ENCODE results near the gene TBC1D4. TPM values are rescaled to one million over a fixed set of nuclear protein-coding genes. Genes with fewer than 3 reads are reported as not detected.

Gene TBC1D4
- total RNA-seq, 1 donor from 2014 or later: 1.5 TPM

GRCh38 chr13:75493156-75493555, 11.2 kb upstream of the TBC1D4 start:
- Mint-ChIP-seq H3K36me3 (ENCODE audit: low read depth) (no peaks in the 10 kb centered on the region), H3K4me3 (no peak overlapping the region), H3K9me3 (no peaks in the 10 kb centered on the region), H3K4me1 (no peaks in the 10 kb centered on the region), H3K27ac (no peak overlapping the region), H3K27me3 (peaks cover 2% of the 10 kb centered on the region)
- DNase-seq (no peak), ATAC-seq (ENCODE audit: low read depth) (no peak)
- POLR2A ChIA-PET: no interaction called here
- CTCF ChIA-PET: interaction anchor here (1.8 kb wide), 1 partner anchor 11 kb away, joined by 4 read pairs; the partner anchor contains the start of gene TBC1D4
- TF ChIP-seq CTCF (IDR thresholded peaks at IDR 0.05): no peak
- intact Hi-C loops (cut with micrococcal nuclease): no loop called here

- POLR2A ChIA-PET: no interaction called here
- CTCF ChIA-PET: interaction anchor here (1.8 kb wide), 1 partner anchor 10 kb away, joined by 4 read pairs; the partner anchor contains the start of gene TBC1D4
- no peak for DNase-seq
- Mint-ChIP-seq H3K4me1 (no peaks in the 10 kb centered on the region), H3K4me3 (no peak overlapping the region), H3K27me3 (peaks cover 4% of the 10 kb centered on the region), H3K36me3 (ENCODE audit: low read depth) (no peaks in the 10 kb centered on the region), H3K9me3 (no peaks in the 10 kb centered on the region), H3K27ac (no peak overlapping the region)
- no peak for TF ChIP-seq CTCF (IDR thresholded peaks at IDR 0.05)
- intact Hi-C loops (cut with micrococcal nuclease): no loop called here
- ATAC-seq (ENCODE audit: low read depth): no peak
Observed at GRCh38 chr13:75492389-75492788, 10.4 kb upstream of the TBC1D4 start.

- Mint-ChIP-seq H3K36me3 (ENCODE audit: low read depth) (no peaks in the 10 kb centered on the region), H3K4me1 (no peaks in the 10 kb centered on the region), H3K27ac (no peak overlapping the region), H3K4me3 (no peak overlapping the region), H3K27me3 (peaks cover 9% of the 10 kb centered on the region), H3K9me3 (no peaks in the 10 kb centered on the region)
- ATAC-seq (ENCODE audit: low read depth) (no peak), DNase-seq (no peak)
- no peak for TF ChIP-seq CTCF (IDR thresholded peaks at IDR 0.05)
- CTCF ChIA-PET: interaction anchor here (1.8 kb wide), 1 partner anchor 9 kb away, joined by 4 read pairs; the partner anchor contains the start of gene TBC1D4
- POLR2A ChIA-PET: no interaction called here
- intact Hi-C loops (cut with micrococcal nuclease): no loop called here
Observed at GRCh38 chr13:75491376-75491775, 9.4 kb upstream of the TBC1D4 start.

- H3K4me3 Mint-ChIP-seq: no peak overlapping the region
- intact Hi-C loops (cut with micrococcal nuclease): no loop called here
- H3K27ac Mint-ChIP-seq: no peak overlapping the region
- ChIA-PET POLR2A (no interaction called here), CTCF (no interaction called here)
- no peak for TF ChIP-seq CTCF (IDR thresholded peaks at IDR 0.05)
- no peaks in the 10 kb centered on the region for H3K36me3 Mint-ChIP-seq (ENCODE audit: low read depth)
- H3K27me3 Mint-ChIP-seq: peaks cover 22% of the 10 kb centered on the region
- ATAC-seq (ENCODE audit: low read depth) (no peak), DNase-seq (no peak)
- no peaks in the 10 kb centered on the region for H3K4me1 Mint-ChIP-seq
- H3K9me3 Mint-ChIP-seq: no peaks in the 10 kb centered on the region
Observed at GRCh38 chr13:75489502-75490263, 7.7 kb upstream of the TBC1D4 start.

- no peak overlapping the region for H3K27ac Mint-ChIP-seq
Observed at GRCh38 chr13:75486146-75487062, 4.4 kb upstream of the TBC1D4 start.

More at GRCh38 chr13:75486146-75487062, 4.4 kb upstream of the TBC1D4 start:
- CTCF ChIA-PET: no interaction called here
- H3K36me3 Mint-ChIP-seq (ENCODE audit: low read depth): peaks cover 3% of the 10 kb centered on the region
- POLR2A ChIA-PET: no interaction called here
- no peak for DNase-seq
- peaks cover 27% of the 10 kb centered on the region for H3K27me3 Mint-ChIP-seq
- peaks cover 6% of the 10 kb centered on the region for H3K4me1 Mint-ChIP-seq
- no peak overlapping the region for H3K4me3 Mint-ChIP-seq
- H3K9me3 Mint-ChIP-seq: no peaks in the 10 kb centered on the region
- TF ChIP-seq CTCF (IDR thresholded peaks at IDR 0.05): no peak
- intact Hi-C loops (cut with micrococcal nuclease): no loop called here
- no peak for ATAC-seq (ENCODE audit: low read depth)

Data from activated B cell treated with CpG ODN at 0.5 μM for 24 hours (primary cell).